Pancreas (tissue), 10 donors: Measurements from ENCODE around the gene DNAH8. TPM values are rescaled to one million over a fixed set of nuclear protein-coding genes. Genes with fewer than 3 reads are reported as not detected.

Experiments
- ATAC-seq, 4 donors: fragments of 200-7000 bp; cut with Tn5 transposase; one replicate each; pipeline versions ENCODE4 v1.8.0 to v1.9.1; 2020; ENCODE audit warnings: mild to moderate bottlenecking in 4 of 4, moderate library complexity in 4 of 4
- DNase-seq, 6 donors: peaks; one replicate each; pipeline ENCODE4 v3.0.0-alpha.2; 2020
- FAIRE-seq: peaks from 2 replicates; lab custom pipeline; 2012; peaks lifted over from hg19 to GRCh38; lab: Jason Lieb, UNC
- H3K27ac ChIP-seq, 4 donors: fragments of 200-600 bp; sonication (generic); 1 replicate in 3 of 4; 2 replicates in 1 of 4; pipeline versions ENCODE4 v1.5.0 to v1.8.0; 2020
- H3K27me3 ChIP-seq, 4 donors: fragments of 200-600 bp; one replicate each; pipeline ENCODE4 v1.8.0; 2021
- H3K36me3 ChIP-seq, 3 donors: fragments of 200-600 bp; sonication (generic) in 1 of 3; one replicate each; pipeline versions ENCODE4 v1.5.0 to v1.8.0; 2020 to 2021
- H3K4me1 ChIP-seq, 3 donors: fragments of 200-600 bp; one replicate each; pipeline ENCODE4 v1.8.0; 2021
- H3K4me3 ChIP-seq, 4 donors: fragments of 200-600 bp; sonication (generic) in 2 of 4; one replicate each; pipeline versions ENCODE4 v1.5.0 to v1.8.0; 2020 to 2021
- H3K9me3 ChIP-seq, 4 donors: fragments of 200-600 bp; one replicate each; pipeline ENCODE4 v1.8.0; 2021
- WGBS, 2 donors: extraction: QIAGEN DNeasy Blood & Tissue Kit; methylation state at CpG; one replicate each; pipeline ENCODE4 v1.1.7; 2013; 5-methylcytosine and 5-hydroxymethylcytosine counted together
- intact Hi-C, 3 donors: fragments of 100-400 bp; cut with DNase I; formaldehyde crosslinking; loops; one replicate each; pipeline versions ENCODE4 v1.11.1 to v1.14.2; 2022
- polyA plus RNA-seq, 2 donors: library from polyadenylated mRNA; stranded (reverse); fragments of 200-250 nt; gene quantifications; one replicate each; pipeline ENCODE4 v1.2.3, GENCODE V29; 2013
- total RNA-seq, 6 donors: library from RNA; stranded (reverse); fragmentation: NEBNext Ultra II Directional in 4 of 6; extraction: Animal tissue kit (Norgen Biotek cat#: 25700) in 4 of 6; gene quantifications; one replicate each; pipeline versions ENCODE4 v1.2.1 to v1.2.4, GENCODE V29; 2021 to 2023
- TF ChIP-seq, protein P1 (sequence below), 4 donors: fragments of 200-600 bp; sonication (generic) in 3 of 4; IDR thresholded peaks; one replicate each; pipeline versions ENCODE4 v1.5.0 to v1.8.0; 2021; ENCODE audit warnings: antibody characterized with exemption in 4 of 4
- donor health status: healthy with polysubstance abuse.
- donor health status: DM: no; HTN: no; CAD: no; lungs with moderate emphysema.
- donor health status: DM: no; HTN: no; CAD: no.
- donor health status: control.
- donor health status: control.
- donor health status: Bipolar disorder and iron deficiency.
- donor health status: DM: yes; HTN: yes; CAD: no.
- donor health status: DM: no; HTN: no; CAD: no.
- donor health status: DM: no; HTN: no; CAD: no.
- donor health status: DM: yes; HTN: yes; CAD: no.

The DNAH8 gene
- total and polyA plus RNA-seq, 8 donors: not detected

DNA sequence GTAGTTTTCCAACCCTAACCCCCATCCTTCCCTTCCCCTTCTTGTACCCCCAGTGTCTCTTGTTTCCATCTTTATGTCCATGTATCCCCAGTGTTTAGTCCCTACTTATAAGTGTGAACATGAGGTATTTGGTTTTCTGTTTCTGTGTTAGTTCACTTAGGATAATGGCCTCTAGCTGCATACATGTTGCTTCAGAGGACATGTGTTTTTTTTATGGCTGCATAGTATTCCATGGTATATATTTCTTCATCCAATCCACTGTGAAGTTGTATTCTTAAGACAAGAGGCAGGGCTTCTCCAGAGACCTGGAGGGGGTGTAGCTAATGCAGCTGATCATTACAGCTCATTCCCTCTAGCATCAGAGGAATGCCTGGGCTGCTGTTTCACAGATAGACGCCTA lies 4.2 kb downstream of the DNAH8 start:
- intact Hi-C loops: no loop called here

DNA sequence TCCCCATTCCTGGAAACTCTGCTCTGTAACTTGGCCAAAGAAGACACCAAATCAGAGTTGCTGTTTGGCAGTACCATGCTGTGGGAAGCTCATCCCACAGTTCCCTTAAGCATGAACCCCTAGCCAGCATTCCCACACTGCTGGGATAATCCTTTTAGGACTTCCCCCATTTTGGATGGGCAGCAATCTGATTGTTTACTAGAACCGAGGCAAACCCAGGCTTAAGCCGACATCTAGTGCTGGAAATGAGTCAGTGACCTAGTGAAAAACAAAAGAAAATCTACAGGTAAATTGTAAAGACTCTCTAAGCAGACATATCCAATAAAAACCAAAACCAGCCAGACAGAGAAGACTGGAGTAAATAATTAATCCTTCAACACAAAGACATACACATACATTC lies 5.2 kb downstream of the DNAH8 start:
- ATAC-seq: no peak
- WGBS, 2 donors: 4 to 7% methylated on average over 2 of the region's 2 CpGs
- no peak for FAIRE-seq

More for the DNA sequence above, 4.2 kb downstream of the DNAH8 start:
- FAIRE-seq (no peak), ATAC-seq (no peak), DNase-seq (no peak)
- WGBS, 2 donors: 64 to 85% methylated on average over 1 of the region's 1 CpG
- peaks cover 0 to 8% (median 0%) of the 10 kb centered on the region in 4 donors for H3K27me3 ChIP-seq
- no peaks in the 10 kb centered on the region for H3K9me3 ChIP-seq
- TF ChIP-seq, protein P1, sequence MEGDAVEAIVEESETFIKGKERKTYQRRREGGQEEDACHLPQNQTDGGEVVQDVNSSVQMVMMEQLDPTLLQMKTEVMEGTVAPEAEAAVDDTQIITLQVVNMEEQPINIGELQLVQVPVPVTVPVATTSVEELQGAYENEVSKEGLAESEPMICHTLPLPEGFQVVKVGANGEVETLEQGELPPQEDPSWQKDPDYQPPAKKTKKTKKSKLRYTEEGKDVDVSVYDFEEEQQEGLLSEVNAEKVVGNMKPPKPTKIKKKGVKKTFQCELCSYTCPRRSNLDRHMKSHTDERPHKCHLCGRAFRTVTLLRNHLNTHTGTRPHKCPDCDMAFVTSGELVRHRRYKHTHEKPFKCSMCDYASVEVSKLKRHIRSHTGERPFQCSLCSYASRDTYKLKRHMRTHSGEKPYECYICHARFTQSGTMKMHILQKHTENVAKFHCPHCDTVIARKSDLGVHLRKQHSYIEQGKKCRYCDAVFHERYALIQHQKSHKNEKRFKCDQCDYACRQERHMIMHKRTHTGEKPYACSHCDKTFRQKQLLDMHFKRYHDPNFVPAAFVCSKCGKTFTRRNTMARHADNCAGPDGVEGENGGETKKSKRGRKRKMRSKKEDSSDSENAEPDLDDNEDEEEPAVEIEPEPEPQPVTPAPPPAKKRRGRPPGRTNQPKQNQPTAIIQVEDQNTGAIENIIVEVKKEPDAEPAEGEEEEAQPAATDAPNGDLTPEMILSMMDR (IDR thresholded peaks at IDR 0.05): no peak
- no peak overlapping the region for H3K27ac ChIP-seq
- no peak overlapping the region for H3K4me3 ChIP-seq
- no peaks in the 10 kb centered on the region for H3K4me1 ChIP-seq
- no peaks in the 10 kb centered on the region for H3K36me3 ChIP-seq

DNA sequence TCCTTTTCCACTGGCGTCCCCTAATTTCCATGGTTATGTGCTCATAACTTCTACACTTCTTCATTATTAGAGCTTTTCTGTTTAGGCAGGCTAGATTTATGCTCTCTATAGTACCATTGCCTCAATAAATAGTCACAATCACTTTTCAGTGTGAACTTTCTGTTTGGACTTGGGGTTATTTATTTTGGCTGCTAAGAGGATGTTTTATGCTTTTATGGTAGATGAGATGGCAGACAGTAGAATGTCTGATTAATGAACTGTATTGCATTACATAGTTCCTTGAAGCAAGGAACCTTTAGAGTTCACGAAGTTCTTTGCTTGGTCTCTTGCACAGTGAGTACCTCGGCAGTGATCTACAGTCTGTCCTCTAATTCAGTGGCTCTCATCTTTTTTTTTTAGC lies 6.9 kb downstream of the DNAH8 start:
- H3K27ac ChIP-seq: no peak overlapping the region
- no peak for DNase-seq
- no peaks in the 10 kb centered on the region for H3K4me1 ChIP-seq
- ATAC-seq: no peak
- no peaks in the 10 kb centered on the region for H3K9me3 ChIP-seq
- no peak for FAIRE-seq
- TF ChIP-seq, protein P1 (IDR thresholded peaks at IDR 0.05): no peak
- no peaks in the 10 kb centered on the region for H3K36me3 ChIP-seq
- 78 to 88% methylated on average over 3 of the region's 3 CpGs for WGBS, 2 donors
- no peak overlapping the region for H3K4me3 ChIP-seq
- H3K27me3 ChIP-seq: no peaks in the 10 kb centered on the region
- intact Hi-C loops: no loop called here

More for the DNA sequence above, 5.2 kb downstream of the DNAH8 start:
- Histone ChIP-seq H3K9me3 (no peaks in the 10 kb centered on the region), H3K36me3 (no peaks in the 10 kb centered on the region), H3K4me1 (no peaks in the 10 kb centered on the region), H3K27ac (no peak overlapping the region), H3K27me3 (peaks cover 0 to 8% (median 0%) of the 10 kb centered on the region in 4 donors), H3K4me3 (no peak overlapping the region)
- intact Hi-C loops: no loop called here
- TF ChIP-seq, protein P1 (IDR thresholded peaks at IDR 0.05): no peak
- DNase-seq: no peak

DNA sequence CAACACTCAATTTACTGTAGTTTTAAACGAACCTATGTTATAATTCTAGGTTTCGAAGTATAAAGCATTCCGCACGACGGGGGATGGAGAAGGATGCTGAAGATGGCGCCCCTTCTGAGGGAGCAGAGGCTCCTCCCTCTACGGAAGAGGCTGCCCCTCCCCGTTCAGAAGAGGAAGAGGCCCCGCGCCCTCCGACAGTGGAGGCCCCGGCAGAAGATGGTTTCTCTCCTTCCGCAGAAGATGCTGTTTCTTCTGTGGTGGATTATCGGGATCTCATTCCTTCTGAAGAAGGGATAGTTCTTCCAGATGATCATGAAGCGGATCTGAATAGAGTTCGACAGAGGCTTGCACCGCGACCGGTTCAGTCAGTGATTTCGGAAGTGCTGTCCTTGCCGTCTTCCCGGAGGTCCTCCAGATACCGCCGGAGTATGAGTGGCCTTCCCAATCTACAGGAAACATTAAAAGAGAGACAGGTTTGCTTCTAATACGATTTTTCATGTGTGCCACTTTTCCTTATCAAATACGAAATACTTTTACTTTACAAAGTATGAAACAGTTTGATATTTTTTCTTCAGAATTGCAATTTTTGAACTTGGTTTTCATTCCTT lies 7.7 kb downstream of the DNAH8 start:
- no peak for FAIRE-seq
- 86 to 90% methylated on average over 26 of the region's 26 CpGs for WGBS, 2 donors
- DNase-seq: no peak
- H3K27me3 ChIP-seq: no peaks in the 10 kb centered on the region
- no peaks in the 10 kb centered on the region for H3K9me3 ChIP-seq
- H3K4me1 ChIP-seq: no peaks in the 10 kb centered on the region
- intact Hi-C loops: no loop called here
- no peak overlapping the region for H3K27ac ChIP-seq
- no peaks in the 10 kb centered on the region for H3K36me3 ChIP-seq
- no peak overlapping the region for H3K4me3 ChIP-seq
- ATAC-seq: no peak
- TF ChIP-seq, protein P1 (IDR thresholded peaks at IDR 0.05): no peak

DNA sequence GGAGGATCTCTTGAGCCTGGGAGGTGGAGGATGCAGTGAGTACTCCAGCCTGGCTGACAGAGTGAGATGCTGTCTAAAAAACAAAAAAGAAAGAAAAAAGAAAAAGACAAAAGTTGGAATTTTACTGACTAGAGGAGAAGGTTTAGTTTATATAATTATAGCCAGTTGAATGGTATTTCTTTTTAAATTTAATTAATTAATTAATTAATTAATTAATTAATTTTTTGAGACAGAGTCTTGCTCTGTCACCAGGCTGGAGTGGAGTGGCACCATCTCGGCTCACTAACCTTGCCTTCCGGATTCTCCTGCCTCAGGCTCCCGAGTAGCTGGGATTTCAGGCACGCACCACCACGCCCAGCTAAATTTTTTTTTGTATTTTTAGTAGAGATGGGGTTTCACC lies 8.7 kb downstream of the DNAH8 start:
- WGBS, 2 donors: 80 to 96% methylated on average over 5 of the region's 5 CpGs
- no peaks in the 10 kb centered on the region for H3K9me3 ChIP-seq
- FAIRE-seq (no peak), ATAC-seq (no peak), DNase-seq (no peak)
- no peaks in the 10 kb centered on the region for H3K27me3 ChIP-seq
- no peaks in the 10 kb centered on the region for H3K36me3 ChIP-seq
- no peak overlapping the region for H3K27ac ChIP-seq
- intact Hi-C loops: no loop called here
- no peaks in the 10 kb centered on the region for H3K4me1 ChIP-seq
- TF ChIP-seq, protein P1 (IDR thresholded peaks at IDR 0.05): no peak
- no peak overlapping the region for H3K4me3 ChIP-seq
